HPDE6-E6E7 (cell line): ENCODE measurements around the gene POTED.
"Not testable (repeated sequence)": the region's sequence is repeated elsewhere in the genome, so short reads cannot be mapped to it uniquely, and the experiment has no call there.

Source experiments
- DNase-seq: peaks from one replicate; pipeline ENCODE4 v3.0.0; 2011; ENCODE audit warnings: missing footprints; ENCODE audit errors: extremely low spot score

POTED gene

GRCh38 chr21:13609477-13609876, at the start of gene POTED:
Gene POTED (plus strand): TSS chr21:13609777. CDS start chr21:13610229, 452 bp downstream.
- DNase-seq: not testable (repeated sequence)

GRCh38 chr21:13650101-13650500, 40.5 kb downstream of the POTED start:
- not testable (repeated sequence) for DNase-seq

- DNase-seq: not testable (repeated sequence)
Observed at GRCh38 chr21:13651746-13652145, 42.2 kb downstream of the POTED start.
